CD4-positive, alpha-beta T cell treated with Interleukin-1 beta for 1 hour (primary cell): Measurements from ENCODE around the gene ABLIM1.
A peak's percentile ranks its signal among the peaks of the same experiment; 100 is the strongest.
"Not testable (repeated sequence)": the region's sequence is repeated elsewhere in the genome, so short reads cannot be mapped to it uniquely, and the experiment has no call there.

Source experiments
- DNase-seq, 2 donors: peaks; one replicate each; pipeline ENCODE4 v3.0.0-alpha.2; 2020 to 2022

ABLIM1 gene

DNA sequence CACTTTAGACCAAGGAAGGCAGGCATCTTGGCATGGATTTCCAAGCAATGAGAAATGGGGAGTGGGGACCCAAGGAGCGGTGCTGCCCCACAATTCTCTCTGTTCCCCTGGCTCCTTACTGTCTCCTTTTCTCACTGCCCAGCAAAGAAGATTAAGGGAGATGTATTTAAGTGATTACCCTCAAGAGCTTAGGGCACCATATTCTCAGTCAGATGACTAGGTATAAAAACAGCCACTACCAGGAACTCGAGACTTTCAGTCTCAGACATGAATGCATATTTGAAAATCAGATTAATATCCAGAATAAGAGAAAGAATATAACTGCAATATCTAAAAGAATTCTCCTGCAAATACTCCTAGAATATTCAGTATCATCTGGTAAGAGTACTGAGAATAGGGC lies at the start of gene ABLIM1:
ABLIM1 (minus strand) TSS at position 101 of the 400 bp plus-strand sequence; CDS start at position 26, 75 bp downstream.
- DNase-seq = no peak

DNA sequence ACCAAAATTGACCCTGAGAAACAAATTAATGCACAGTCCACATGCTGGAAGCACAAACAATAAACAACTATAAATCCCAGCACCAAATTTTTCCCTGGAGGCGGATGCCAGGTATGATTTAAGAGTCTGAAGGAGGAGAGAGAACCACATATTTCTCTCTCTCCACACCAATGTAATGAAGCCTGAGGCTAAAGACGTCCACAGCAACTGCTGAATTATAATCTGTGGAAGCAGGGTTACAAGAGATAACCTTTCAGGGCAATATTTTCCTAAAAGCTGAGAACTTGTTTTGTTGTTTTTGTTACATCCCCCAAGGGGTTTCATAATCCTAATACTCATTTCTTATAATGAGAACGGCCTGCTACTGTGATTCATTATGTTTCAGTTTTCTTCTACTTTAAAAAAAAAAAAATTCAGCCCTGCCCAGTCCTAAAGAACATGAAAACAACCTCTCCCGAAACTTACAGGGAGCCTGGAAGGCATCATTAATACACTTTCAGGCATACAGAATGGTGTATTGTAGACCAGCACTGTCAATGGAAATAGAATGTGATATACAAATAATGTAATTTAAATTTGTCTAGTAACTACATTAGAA lies 48.5 kb upstream of the ABLIM1 start:
- no peak for DNase-seq

DNA sequence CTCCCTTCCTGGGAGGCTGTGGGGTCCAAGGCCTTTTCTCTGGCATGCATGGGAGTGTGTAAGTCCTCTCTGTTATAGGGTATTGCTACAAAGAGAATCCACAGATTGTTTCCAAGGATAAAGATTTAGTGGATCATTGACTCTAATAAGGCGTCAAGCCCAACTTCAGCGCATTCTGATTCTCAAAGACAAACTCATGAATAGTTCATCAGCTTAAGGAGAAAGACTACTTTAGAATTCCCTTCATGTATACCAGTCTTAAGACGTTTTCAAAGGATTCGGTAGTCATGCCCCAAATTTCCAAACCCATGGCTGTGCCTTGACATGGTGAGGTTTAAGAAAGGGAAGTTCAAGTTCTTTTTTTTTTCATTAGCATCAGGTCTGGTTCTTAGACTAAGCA lies 46.6 kb upstream of the ABLIM1 start:
- no peak for DNase-seq

DNA sequence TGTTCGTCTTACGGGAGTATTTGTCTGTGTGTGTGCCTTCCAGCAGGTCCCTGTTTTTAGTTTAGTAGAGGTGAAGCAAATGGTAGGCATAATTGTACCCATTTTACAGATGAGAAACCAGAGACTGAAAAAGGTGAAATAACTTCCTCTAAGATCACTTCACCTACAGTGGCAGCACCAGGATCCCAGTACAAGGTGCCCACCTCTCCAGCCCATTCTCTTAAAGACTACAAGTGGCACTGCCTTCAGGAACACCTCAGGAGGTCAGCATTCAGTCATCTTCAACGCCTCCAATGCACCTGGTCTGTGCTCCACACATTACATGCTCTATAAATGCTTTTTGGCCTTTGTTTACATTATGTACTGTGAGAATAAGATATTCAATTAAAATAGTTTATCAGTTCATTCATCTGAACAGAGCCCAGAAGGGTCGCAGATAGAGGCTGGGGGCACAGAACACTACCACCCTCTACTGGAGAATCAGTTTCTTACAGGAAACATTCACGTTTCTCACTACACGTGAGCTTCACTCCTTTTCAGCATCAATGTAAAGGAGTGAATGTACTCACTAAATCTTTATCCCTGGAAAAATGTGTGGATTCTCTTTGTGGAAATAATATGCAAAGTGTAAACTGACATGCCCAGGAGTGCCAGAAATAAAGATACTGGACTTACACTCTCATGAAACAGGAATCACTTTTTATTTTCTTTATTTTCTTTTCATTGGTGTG lies 45.5 kb upstream of the ABLIM1 start:
- peak in 1 of 2 donors; percentile 16 for DNase-seq

DNA sequence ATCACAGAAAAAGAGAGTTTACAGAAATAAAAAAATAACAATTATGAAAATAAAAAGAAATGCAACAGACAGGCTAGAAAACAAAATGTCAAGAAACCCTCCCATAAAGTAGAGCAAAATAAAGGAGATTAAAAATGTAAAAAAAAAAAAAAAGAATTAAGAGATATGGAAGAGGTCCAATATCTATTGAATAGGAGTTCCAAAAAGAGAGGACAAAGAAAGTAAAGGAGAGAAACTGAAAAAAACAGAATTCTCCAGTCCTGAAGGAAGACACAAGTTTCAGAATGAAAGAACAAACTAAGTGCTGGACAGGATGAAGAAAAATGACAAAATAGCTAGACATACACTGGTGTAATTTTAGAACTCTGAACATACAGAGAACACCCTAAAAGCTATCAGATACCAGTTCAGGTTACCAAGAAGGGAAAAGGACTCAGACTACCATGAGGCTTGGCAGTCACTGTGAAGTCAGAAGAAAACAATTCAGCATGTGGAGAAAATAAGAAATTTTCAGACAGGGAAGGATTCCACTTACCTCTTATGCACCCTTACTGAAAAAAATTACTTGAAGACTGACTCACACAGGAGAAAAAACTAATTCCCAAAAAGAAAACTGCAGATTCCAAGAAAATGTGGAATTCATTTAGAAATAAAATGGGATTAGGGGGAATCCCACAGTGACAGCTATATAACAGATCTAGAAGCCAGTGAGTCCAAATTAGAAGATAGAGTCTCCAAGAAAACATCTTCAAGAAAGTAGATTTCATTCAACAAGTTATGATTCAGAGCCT lies 40.4 kb upstream of the ABLIM1 start:
- DNase-seq = no peak

DNA sequence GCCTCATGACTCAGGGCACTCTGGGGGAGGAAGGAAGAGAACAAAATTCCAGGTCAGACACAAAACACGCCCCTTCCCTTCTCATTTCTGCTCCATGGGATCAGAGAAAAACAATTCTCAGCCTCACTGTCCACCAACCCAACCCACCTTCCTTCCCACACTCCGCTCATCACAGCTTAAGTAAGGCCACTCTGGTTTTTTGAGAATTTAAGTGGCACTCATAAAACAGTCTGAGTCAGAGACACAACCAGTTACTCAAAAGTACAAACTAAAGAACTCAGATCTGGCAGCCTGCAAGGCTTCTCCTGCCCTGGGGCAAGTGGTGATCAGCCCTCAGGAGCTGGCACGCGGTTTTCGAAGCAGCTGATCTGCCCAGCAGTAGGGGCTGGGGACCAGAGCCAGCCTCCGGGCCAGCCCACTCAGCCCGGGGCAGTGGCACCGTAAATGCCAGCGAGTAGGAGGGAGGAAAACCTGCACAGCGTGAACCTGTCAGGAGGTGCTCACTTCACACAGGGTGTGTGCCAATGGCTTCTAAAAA lies 39.1 kb upstream of the ABLIM1 start:
- no peak for DNase-seq

DNA sequence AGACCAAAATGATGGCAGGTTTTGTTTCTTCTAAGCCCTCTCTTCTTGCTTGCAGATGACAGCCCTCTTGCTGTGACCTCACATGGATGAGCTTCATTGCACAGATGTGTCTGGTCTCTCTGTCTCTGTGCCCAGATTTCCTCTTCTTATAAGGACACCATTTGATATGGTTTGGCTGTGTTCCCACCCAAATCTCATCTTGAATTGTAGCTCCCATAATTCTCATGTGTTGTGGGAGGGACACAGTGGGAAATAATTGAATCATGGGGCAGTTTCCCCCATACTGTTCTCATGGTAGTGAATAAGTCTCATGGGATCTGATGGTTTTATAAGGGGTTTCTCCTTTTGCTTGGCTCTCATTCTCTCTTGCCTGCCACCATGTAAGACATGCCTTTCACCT lies 38.2 kb upstream of the ABLIM1 start:
- DNase-seq = not testable (repeated sequence)

DNA sequence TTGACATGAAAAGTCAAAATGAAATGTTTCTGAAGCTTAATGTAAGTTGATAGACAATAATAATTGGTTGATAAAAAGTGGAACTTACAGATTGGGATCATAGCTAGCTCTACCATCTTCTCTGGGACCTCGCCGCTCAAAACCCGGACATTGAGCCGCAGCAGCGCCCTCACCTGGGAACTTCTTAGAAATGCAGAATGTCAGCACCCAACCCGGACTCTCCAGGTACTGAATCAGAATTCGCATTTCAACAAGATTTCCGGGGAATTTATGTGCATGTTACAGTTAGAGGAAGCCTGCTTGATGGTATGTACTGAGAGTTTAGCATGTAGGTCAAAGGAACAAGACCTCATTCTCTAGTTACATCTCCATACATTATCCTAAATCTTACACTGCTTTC lies 36.7 kb upstream of the ABLIM1 start:
- DNase-seq = peak in 1 of 2 donors; percentile 25

DNA sequence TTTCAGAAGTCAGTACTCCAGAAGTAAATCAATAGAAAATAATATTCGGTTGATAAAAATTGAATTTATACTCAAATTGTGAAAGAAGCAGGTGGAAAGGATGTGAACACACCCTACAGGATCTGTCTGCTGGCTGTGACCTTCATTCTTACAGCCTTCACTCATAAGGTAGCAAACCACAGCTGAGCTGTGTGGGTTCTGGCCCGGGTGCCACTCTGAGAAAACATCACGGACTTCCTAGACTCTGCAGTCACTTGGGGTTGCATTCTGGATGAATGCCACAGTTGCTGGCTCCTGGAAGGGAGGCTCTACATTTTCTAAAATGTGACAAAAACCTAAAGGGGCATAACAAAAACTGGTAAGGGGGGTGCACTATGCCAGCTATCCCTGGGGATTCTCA lies 36.0 kb upstream of the ABLIM1 start:
- DNase-seq = peak in 1 of 2 donors; percentile 5

DNA sequence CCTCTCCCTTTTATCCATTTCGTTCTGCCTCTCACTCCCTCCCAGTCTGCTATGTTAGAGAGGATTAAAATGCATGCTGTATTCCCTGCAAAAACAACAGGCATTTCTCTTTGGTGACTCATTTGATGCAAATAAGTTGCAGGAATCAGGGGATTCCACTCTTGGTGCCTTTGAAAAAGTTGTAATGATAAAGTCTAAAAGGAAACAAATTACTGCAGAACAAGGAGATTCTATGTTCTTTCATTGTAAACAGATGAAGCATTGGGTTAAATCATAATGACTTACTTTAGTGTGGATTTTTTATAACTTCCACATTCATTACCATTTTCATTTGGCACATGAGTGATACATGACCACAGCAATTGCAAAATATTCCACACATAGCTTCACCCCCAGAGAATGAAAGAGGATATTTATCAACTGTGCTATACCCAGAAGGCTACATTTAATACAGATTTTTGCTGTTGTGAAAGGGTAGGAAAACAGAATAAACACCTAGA lies 33.4 kb upstream of the ABLIM1 start:
- DNase-seq = no peak

DNA sequence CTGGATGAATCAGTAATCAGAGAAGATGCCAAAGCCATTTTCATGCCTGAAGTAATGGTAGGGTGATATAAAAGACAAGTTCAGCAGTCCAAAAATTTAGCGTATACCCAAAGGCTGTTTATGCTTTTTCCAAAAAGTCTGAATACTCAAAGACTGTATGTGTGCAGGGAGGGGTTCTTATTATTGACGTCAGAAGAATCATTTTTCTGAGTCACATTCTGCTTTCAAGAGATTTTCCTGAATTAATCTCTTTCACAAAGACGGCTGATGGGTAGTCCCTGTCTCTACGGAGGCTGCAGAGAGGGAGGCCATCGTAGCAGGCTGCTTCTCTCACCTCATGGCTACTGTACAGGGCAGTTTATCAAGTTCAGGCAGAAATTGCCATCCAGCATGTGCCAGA lies 30.7 kb upstream of the ABLIM1 start:
- DNase-seq = no peak

DNA sequence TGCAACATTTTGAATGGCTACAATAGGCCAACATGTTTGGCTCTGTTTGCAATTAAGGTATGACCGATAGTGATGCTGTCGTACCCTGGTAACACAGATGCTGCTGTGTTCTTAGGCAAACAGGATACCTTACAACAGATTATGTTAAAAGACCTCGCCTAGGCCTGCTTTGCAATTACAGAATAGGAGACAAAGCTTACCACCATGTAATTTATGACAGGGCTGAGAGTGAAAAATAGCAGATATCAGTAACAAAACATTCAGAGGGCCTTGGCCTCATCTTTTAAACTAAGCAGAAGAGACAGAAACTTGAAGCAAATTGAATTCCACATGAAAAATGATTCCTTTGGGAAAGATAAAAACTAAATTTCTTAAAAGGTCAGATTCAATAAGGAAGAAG lies 29.4 kb upstream of the ABLIM1 start:
- DNase-seq = no peak

DNA sequence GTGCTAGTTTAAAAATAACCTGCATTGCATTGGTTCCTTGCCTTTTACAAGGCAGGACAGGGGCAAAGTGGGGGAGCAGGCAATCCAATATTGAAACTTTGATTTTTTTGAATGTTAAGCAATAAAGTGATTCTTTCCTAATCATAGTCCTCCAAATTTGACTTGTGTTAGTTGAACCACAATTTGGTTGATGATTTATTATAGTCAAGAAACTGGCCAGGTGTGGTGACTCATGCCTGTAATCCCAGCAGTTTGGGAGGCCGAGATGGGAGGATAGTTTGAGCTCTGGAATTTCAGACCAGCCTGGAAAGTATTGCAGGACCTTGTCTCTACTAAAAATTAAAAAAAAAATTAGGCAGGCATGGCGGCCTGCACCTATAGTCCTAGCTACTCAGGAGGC lies 27.9 kb upstream of the ABLIM1 start:
- no peak for DNase-seq

DNA sequence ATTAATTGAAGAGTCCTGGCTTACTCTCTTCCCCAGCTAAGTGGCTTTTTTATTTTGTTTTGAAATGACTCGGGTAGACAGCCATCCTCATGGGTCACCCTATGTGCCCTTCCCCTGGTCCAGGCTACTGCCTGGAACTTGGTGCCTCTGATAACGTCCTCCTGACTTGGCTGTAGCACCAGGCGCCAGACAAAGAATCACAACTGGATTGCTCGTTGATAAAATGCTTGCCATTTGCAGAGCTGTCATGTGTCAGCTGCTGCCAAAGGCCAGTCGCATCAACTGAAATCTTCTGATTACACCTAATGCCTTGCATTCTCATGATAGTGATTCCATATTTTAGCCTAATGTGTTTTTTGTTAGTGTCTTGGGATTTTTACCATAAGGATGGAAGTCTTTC lies 27.4 kb upstream of the ABLIM1 start:
- DNase-seq = no peak

DNA sequence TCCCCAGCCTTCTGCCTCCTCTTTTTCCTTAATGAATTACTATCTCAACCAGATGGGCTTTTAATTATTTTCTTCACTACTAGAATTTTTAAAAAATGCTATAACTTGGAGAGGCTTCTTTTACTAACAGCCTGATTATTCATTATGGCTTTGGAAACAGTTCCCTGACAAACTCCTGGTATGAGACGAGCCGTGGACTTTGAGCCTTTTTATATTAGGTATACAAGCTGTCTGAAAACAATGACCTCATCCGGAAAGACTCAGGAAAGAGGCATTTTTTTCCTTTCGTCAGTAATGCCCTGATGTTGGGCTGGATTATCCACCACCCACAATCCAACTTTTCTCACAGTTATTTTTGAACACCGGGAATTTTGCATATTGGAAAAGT lies 26.7 kb upstream of the ABLIM1 start:
- DNase-seq = no peak

DNA sequence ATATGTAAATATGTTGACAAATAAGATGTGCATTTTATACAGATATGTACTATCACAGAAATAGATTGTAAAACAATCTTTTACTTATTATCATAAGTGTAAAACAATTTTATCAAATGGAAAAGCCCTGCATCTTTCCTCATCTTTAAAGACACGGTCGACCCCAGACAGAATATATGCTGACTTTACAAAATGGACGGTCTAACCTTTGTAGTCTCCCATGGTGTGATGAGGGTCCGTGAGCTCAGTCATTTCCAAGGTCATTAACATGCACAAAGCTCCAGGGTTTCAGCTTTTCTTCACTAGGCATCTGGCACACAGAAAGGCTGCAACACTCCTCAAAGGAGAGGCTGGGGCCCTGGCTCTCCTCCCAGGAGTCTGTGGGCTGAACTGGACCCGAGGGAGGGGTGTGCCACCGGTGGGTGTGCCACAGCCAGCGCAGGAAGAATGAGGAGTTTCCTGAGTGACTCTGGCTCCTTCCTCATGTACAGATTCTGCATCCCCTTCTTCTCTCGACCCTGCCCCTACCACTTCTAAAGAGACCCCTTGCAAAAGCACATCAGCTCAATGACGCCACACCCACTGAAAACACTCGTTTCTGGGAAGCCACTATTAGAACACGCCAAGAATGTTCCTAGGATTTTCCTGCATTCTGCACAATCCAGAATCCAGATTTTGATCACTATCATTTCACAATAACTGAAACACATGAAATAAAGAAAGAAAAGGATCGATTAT lies 26.2 kb upstream of the ABLIM1 start:
- no peak for DNase-seq

DNA sequence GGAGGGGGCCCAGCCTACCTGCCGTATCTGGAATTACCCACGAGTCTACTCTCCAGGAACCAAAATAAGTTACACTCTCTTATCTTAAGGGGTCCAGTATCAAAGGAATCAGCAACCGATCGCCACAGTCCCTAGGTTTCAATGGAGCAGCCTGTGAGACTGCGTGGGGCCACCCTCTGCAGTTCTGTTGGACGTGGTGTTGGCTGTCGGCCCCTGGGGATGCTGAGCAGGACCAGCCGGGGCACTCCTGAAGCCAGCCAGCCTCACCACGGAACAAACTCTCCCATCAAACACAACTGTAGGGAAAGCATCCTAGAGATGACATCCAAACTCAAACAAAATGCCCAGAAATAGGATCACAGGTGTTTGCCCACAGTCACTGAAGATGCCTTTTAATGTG lies 25.5 kb upstream of the ABLIM1 start:
- DNase-seq = no peak

DNA sequence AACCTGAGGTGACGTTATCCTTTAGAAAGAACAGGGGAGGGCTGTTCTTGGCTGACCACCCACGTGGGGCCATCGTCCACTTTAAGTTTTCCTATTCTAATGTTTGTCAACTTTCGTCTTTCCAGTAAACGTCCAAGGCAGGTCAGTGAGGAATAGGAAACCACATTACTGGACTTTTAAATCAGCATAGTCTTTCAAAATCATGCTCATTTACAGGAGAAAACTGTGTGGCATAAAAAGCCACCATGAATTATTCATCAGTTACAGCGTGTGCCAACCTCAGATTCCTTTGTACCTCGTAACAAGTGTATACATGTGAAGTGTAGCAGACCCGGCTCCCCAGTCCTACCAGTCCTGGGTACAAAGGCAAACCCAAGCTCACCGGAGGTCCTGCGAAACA lies 25.1 kb upstream of the ABLIM1 start:
- no peak for DNase-seq

DNA sequence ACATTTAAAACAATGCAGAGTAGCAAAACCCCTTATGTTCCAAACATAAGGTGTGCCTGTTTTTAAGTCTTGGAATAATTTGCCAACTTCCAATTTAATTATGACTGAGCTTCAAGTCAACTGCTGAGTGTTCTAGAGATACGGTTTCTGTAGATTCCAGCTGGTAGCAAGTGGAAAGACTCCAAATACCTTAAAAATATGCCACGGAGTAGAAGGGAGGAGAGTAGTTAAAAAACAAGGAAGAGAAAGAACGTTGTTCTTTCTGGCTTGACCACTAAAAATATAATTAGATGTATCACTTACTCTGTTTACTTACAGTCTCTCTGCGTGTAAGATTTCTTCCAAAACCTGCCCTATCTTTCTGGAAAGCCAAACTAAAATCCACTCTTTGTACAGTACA lies 24.5 kb upstream of the ABLIM1 start:
- DNase-seq = no peak

DNA sequence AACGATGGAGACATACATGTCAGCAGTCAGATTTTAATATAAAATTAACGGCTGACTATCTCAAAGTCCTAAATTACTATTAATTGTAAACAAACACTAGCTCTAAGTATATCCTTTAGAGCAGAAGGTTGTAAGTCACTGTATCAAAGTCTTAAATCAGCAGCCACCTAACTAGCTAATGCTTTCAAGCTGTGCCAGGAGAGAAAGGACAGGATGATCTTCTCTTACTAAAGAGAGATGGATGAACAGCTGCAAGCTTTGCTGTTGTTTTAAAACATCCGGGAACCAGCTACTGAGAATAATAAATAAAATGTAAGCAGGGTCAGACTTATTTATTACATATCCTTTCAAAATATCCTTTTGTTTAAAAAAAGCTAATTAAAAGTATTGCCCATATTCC lies 24.0 kb upstream of the ABLIM1 start:
- DNase-seq = no peak

DNA sequence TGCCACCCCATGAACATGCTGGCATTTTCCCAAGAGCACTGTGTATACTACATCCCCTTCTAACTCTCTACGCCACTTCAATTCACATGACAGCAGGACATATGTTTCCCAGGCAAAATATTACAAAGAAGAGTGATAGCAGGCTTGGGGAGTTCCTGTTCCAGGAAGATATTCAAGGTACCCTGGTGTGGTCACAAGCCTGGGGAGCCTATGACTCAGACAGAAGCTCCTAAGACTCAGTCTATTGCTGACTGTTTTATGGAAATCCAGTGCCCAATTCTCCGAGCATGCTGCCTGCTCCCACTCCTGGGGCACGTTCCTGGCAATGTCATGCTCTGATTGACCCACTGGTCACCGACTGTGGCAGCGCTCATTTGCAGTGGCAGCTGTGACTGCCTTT lies 23.5 kb upstream of the ABLIM1 start:
- DNase-seq = no peak

DNA sequence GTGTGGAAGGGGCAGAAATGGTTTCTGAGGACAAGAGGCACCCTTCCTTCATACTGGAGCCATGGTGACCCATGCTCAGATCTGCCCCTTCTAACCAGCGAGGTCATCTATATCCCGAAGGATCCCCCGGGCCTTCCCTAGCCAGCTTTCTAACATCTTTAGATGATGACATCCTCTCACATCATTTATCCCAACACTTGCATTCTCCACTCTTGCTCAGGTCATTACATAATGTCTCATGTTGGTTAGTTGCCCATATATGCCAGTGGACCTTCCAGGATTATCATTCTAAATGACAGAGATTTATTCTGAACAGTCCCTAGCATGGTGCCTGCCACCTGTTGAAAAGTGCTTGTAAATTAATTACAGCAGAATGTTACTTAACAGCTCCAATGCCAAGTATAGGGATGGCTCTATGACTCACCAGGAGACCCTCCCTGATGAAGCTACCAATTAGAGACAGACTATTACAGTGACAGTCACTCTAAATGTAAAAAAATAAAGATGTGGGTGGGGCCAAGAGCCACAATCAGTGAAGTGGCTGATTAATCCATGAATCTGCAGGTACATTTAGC lies 22.6 kb upstream of the ABLIM1 start:
- DNase-seq = no peak

DNA sequence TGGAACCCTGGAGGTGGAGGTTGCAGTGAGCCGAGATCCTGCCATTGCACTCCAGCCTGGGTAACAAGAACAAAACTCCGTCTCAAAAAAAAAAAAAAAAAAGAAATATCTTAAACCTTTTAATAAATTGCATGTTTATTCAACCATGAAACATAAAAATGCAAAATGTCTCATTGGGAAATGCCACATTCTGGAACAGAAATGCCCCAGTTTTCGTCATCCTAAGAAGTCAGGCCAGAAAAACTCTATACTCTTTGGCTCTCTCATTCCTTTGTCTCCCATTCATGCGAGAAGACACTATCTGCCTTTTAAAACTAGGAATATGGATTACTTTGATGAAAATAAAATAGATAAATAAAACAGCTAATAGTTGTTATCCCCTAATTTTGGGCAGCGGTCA lies 21.5 kb upstream of the ABLIM1 start:
- DNase-seq = no peak
